Muscle layer of colon (tissue), 2 donors: ENCODE results near the gene AMMECR1L.
"Not testable (repeated sequence)": the region's sequence is repeated elsewhere in the genome, so short reads cannot be mapped to it uniquely, and the experiment has no call there.

Source experiments
- H3K27ac ChIP-seq: one replicate; pipeline ENCODE4 v1.7.0; 2013; ENCODE audit warnings: low read depth, mild to moderate bottlenecking, low read length, moderate library complexity
- H3K27me3 ChIP-seq, 2 donors: one replicate each; pipeline ENCODE4 v1.7.0; 2013; ENCODE audit warnings: low read length in 2 of 2, mild to moderate bottlenecking in 2 of 2; ENCODE audit not compliant: insufficient read depth in 2 of 2, control insufficient read depth in 1 of 2
- H3K36me3 ChIP-seq: one replicate; pipeline ENCODE4 v1.7.0; 2013; ENCODE audit warnings: mild to moderate bottlenecking, low read length; ENCODE audit not compliant: insufficient read depth
- H3K4me1 ChIP-seq: one replicate; pipeline ENCODE4 v1.7.0; 2013; ENCODE audit warnings: mild to moderate bottlenecking, low read length; ENCODE audit not compliant: insufficient read depth
- H3K4me3 ChIP-seq, 2 donors: one replicate each; pipeline ENCODE4 v1.7.0; 2013; ENCODE audit warnings: low read length in 2 of 2, low read depth in 1 of 2, mild to moderate bottlenecking in 1 of 2, moderate library complexity in 1 of 2
- H3K9ac ChIP-seq: one replicate; pipeline ENCODE4 v1.7.0; 2013; ENCODE audit warnings: low read length
- H3K9me3 ChIP-seq: one replicate; pipeline ENCODE4 v1.7.0; 2013; ENCODE audit warnings: mild to moderate bottlenecking, low read length
- donor health status: abdominal sarcoma.
- donor health status: Adenocarcinoma of cecum.

AMMECR1L gene

GRCh38 chr2:127906206-127906926 is 20.6 kb upstream of the AMMECR1L start:
- Histone ChIP-seq H3K9me3 (no peaks in the 10 kb centered on the region), H3K27ac (no peak overlapping the region), H3K36me3 (no peaks in the 10 kb centered on the region), H3K4me1 (peaks cover 5% of the 10 kb centered on the region), H3K27me3 (no peaks in the 10 kb centered on the region), H3K9ac (no peak overlapping the region), H3K4me3 (no peak overlapping the region)

GRCh38 chr2:127901339-127902056 is 15.7 kb upstream of the AMMECR1L start:
- no peak overlapping the region for H3K4me3 ChIP-seq
- H3K9ac ChIP-seq = peak overlapping the region; percentile 54
- peaks cover 9% of the 10 kb centered on the region for H3K4me1 ChIP-seq
- H3K27me3 ChIP-seq = no peaks in the 10 kb centered on the region
- H3K9me3 ChIP-seq = no peaks in the 10 kb centered on the region
- H3K27ac ChIP-seq = peak overlapping the region; percentile 78
- H3K36me3 ChIP-seq = no peaks in the 10 kb centered on the region

- Histone ChIP-seq H3K27ac (no peak overlapping the region), H3K4me1 (peaks cover 9% of the 10 kb centered on the region)
Measured at GRCh38 chr2:127897531-127898211, 11.9 kb upstream of the AMMECR1L start.

GRCh38 chr2:127893494-127893893 is 7.7 kb upstream of the AMMECR1L start:
- Histone ChIP-seq H3K27me3 (no peaks in the 10 kb centered on the region), H3K36me3 (no peaks in the 10 kb centered on the region), H3K9ac (no peak overlapping the region), H3K4me1 (no peaks in the 10 kb centered on the region), H3K27ac (no peak overlapping the region), H3K4me3 (no peak overlapping the region), H3K9me3 (no peaks in the 10 kb centered on the region)

More at GRCh38 chr2:127897531-127898211, 11.9 kb upstream of the AMMECR1L start:
- H3K27me3 ChIP-seq = no peaks in the 10 kb centered on the region
- H3K36me3 ChIP-seq = no peaks in the 10 kb centered on the region
- no peak overlapping the region for H3K4me3 ChIP-seq
- H3K9ac ChIP-seq = no peak overlapping the region
- no peaks in the 10 kb centered on the region for H3K9me3 ChIP-seq

GRCh38 chr2:127893033-127893432 is 7.3 kb upstream of the AMMECR1L start:
- no peaks in the 10 kb centered on the region for H3K27me3 ChIP-seq
- no peak overlapping the region for H3K27ac ChIP-seq
- no peaks in the 10 kb centered on the region for H3K36me3 ChIP-seq
- H3K4me1 ChIP-seq = peaks cover 3% of the 10 kb centered on the region
- no peak overlapping the region for H3K4me3 ChIP-seq
- H3K9me3 ChIP-seq = no peaks in the 10 kb centered on the region
- H3K9ac ChIP-seq = no peak overlapping the region

- no peaks in the 10 kb centered on the region for H3K27me3 ChIP-seq
- H3K9ac ChIP-seq = no peak overlapping the region
- H3K27ac ChIP-seq = no peak overlapping the region
- no peaks in the 10 kb centered on the region for H3K36me3 ChIP-seq
- no peaks in the 10 kb centered on the region for H3K9me3 ChIP-seq
- H3K4me3 ChIP-seq = no peak overlapping the region
- H3K4me1 ChIP-seq = peaks cover 14% of the 10 kb centered on the region
Measured at GRCh38 chr2:127891811-127892210, 6.1 kb upstream of the AMMECR1L start.

GRCh38 chr2:127890756-127891155 is 5.0 kb upstream of the AMMECR1L start:
- H3K9me3 ChIP-seq, H3K27ac ChIP-seq, H3K4me3 ChIP-seq, H3K36me3 ChIP-seq, H3K27me3 ChIP-seq, H3K9ac ChIP-seq: not testable (repeated sequence)
- peaks cover 14% of the 10 kb centered on the region for H3K4me1 ChIP-seq

GRCh38 chr2:127888772-127889171 is 3.0 kb upstream of the AMMECR1L start:
- Histone ChIP-seq H3K4me1 (peaks cover 24% of the 10 kb centered on the region), H3K9ac (no peak overlapping the region), H3K27me3 (no peaks in the 10 kb centered on the region), H3K27ac (no peak overlapping the region), H3K9me3 (no peaks in the 10 kb centered on the region), H3K36me3 (peaks cover 2% of the 10 kb centered on the region), H3K4me3 (no peak overlapping the region)

GRCh38 chr2:127887776-127888130 is 2.0 kb upstream of the AMMECR1L start:
- Histone ChIP-seq H3K27me3 (no peaks in the 10 kb centered on the region), H3K4me3 (peak overlapping the region; percentile 28 to 50), H3K27ac (peak overlapping the region; percentile 47), H3K4me1 (peaks cover 25% of the 10 kb centered on the region), H3K9me3 (no peaks in the 10 kb centered on the region), H3K9ac (peak overlapping the region; percentile 2), H3K36me3 (peaks cover 9% of the 10 kb centered on the region)

GRCh38 chr2:127887082-127887775 is 1.5 kb upstream of the AMMECR1L start:
- Histone ChIP-seq H3K36me3 (peaks cover 12% of the 10 kb centered on the region), H3K27ac (peak overlapping the region; percentile 47), H3K27me3 (no peaks in the 10 kb centered on the region), H3K4me3 (peak overlapping the region; percentile 28 to 50), H3K9ac (peak overlapping the region; percentile 16), H3K9me3 (no peaks in the 10 kb centered on the region), H3K4me1 (peaks cover 25% of the 10 kb centered on the region)

GRCh38 chr2:127886593-127886935 is 808 bp upstream of the AMMECR1L start:
- Histone ChIP-seq H3K4me1 (peaks cover 25% of the 10 kb centered on the region), H3K36me3 (peaks cover 19% of the 10 kb centered on the region), H3K27ac (peak overlapping the region; percentile 44), H3K4me3 (peak overlapping the region; percentile 22 to 31)
- H3K27me3 ChIP-seq, H3K9me3 ChIP-seq, H3K9ac ChIP-seq: not testable (repeated sequence)
